NCI-H2196 treated with DMSO at 0.1 percent for 48 hours (cell line): ENCODE results near the gene BFSP2.

ENCODE experiments used
- DNase-seq: peaks from one replicate; lab custom pipeline; 2025; ENCODE audit not compliant: unreplicated experiment; lab: John Stamatoyannopoulos, UW

BFSP2 gene

GRCh38 chr3:133414021-133414392, 14.2 kb downstream of the BFSP2 start:
- no peak for DNase-seq

GRCh38 chr3:133418361-133418760, 18.5 kb downstream of the BFSP2 start:
- DNase-seq: no peak

- no peak for DNase-seq
Measured at GRCh38 chr3:133419151-133419909, 19.5 kb downstream of the BFSP2 start.

- no peak for DNase-seq
Measured at GRCh38 chr3:133424937-133425869, 25.3 kb downstream of the BFSP2 start.

GRCh38 chr3:133425898-133426297, 26.0 kb downstream of the BFSP2 start:
- no peak for DNase-seq

GRCh38 chr3:133426721-133427120, 26.9 kb downstream of the BFSP2 start:
- no peak for DNase-seq

- no peak for DNase-seq
Measured at GRCh38 chr3:133428552-133428951, 28.7 kb downstream of the BFSP2 start.

- DNase-seq: no peak
Measured at GRCh38 chr3:133429063-133429462, 29.2 kb downstream of the BFSP2 start.

- no peak for DNase-seq
Measured at GRCh38 chr3:133439563-133439962, 39.7 kb downstream of the BFSP2 start.

- DNase-seq: no peak
Measured at GRCh38 chr3:133440652-133441051, 40.8 kb downstream of the BFSP2 start.

GRCh38 chr3:133441867-133442270, 42.0 kb downstream of the BFSP2 start:
- no peak for DNase-seq

GRCh38 chr3:133442518-133442917, 42.7 kb downstream of the BFSP2 start:
- no peak for DNase-seq

GRCh38 chr3:133443649-133444422, 44.0 kb downstream of the BFSP2 start:
- DNase-seq: no peak

GRCh38 chr3:133444423-133444774, 44.5 kb downstream of the BFSP2 start:
- DNase-seq: no peak

GRCh38 chr3:133445108-133445507, 45.3 kb downstream of the BFSP2 start:
- no peak for DNase-seq

GRCh38 chr3:133447750-133448477, 48.1 kb downstream of the BFSP2 start:
- no peak for DNase-seq

GRCh38 chr3:133448478-133449122, 48.7 kb downstream of the BFSP2 start:
- no peak for DNase-seq

GRCh38 chr3:133451309-133451708, 51.5 kb downstream of the BFSP2 start:
- DNase-seq: no peak

GRCh38 chr3:133452641-133453319, 52.9 kb downstream of the BFSP2 start:
- DNase-seq: no peak

GRCh38 chr3:133453383-133453782, 53.5 kb downstream of the BFSP2 start:
- no peak for DNase-seq
